GM18499 (cell line): ENCODE measurements around the gene SGCD.

Source experiments
- ATAC-seq: cut with Tn5 transposase; IDR thresholded peaks from one replicate; pipeline ENCODE4 v1.9.1; 2021; ENCODE audit warnings: moderate number of reproducible peaks; ENCODE audit not compliant: insufficient read depth, unreplicated experiment

Gene SGCD

GRCh38 chr5:156359476-156359875, 32.5 kb downstream of the SGCD start:
- ATAC-seq = no peak

DNA sequence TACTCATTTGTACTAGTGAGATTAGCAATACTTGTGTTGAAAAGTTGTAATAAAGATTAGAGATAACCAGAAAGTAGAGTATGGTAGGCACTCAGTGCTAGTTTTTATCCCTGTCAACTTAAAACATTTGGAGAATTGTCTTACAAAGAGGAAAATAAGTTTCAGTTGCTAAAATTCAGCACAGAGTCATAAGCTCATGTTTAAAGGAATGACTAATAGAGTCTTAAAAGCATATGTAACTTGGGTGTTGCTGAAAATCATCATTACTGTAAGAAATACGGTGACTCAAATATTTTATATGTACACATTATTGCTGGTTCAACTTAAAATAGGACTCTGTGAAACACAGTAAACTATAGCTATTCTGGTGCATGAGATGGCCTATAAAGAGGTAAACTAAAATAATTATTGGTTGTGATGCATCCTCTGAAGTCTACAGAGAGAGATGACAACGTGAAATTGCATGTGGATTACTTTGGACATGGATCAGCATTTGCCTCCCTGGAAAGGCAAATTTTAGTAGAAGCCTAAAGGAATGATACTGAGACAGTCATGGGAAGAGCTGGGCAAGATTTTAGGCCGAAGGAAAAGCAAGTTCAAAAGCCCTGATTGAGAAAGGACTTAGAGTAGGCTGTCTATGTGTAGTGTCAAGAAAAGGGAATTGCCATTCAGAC, 34.6 kb downstream of the SGCD start:
- no peak for ATAC-seq

- no peak for ATAC-seq
Observed at GRCh38 chr5:156363861-156364260, 36.9 kb downstream of the SGCD start.

DNA sequence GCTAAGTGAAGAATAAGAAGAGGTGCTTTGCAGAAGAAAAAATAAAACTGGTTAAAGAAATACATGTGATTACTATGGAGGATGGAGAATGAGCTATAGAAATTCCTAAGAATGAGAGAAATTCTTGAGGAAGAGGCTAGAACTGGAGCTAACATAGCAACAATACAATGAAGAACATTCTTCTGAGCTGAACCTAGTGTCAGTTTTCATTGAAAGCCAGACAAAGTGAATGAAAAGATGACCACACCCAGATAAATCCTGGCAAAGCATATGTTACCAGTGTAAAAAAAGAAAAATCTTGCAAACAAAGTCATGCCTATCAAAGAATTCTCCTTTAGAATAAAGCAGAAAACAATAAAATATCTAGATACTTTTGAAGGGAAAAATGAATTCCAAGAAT, 39.6 kb downstream of the SGCD start:
- no peak for ATAC-seq

GRCh38 chr5:156367597-156367996, 40.6 kb downstream of the SGCD start:
- no peak for ATAC-seq

- no peak for ATAC-seq
Observed at GRCh38 chr5:156375895-156376495, 49.0 kb downstream of the SGCD start.

- ATAC-seq = no peak
Observed at GRCh38 chr5:156376751-156377150, 49.8 kb downstream of the SGCD start.

DNA sequence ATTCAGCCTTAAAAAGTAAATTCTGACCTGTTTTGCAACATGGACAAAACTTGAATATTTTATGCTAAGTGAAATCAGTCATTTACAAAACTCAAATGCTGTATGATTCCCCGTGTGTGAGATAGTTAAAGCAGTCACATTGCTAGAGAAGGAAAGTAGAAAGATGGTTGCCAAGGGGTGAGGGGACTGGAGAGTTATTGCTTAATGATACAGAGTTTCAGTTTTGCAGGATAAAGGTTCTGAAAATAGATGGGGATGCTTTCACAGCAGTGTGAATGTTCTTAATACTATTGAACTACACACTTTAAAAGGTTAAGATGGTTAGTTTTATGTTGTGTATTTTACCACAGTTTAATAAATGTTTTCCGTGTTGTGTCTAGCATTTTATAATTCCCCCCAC, 51.2 kb downstream of the SGCD start:
- ATAC-seq = no peak

GRCh38 chr5:156379206-156379605, 52.2 kb downstream of the SGCD start:
- ATAC-seq = no peak

- no peak for ATAC-seq
Observed at GRCh38 chr5:156380848-156381247, 53.9 kb downstream of the SGCD start.

- ATAC-seq = no peak
Observed at GRCh38 chr5:156383510-156384265, 56.7 kb downstream of the SGCD start.

DNA sequence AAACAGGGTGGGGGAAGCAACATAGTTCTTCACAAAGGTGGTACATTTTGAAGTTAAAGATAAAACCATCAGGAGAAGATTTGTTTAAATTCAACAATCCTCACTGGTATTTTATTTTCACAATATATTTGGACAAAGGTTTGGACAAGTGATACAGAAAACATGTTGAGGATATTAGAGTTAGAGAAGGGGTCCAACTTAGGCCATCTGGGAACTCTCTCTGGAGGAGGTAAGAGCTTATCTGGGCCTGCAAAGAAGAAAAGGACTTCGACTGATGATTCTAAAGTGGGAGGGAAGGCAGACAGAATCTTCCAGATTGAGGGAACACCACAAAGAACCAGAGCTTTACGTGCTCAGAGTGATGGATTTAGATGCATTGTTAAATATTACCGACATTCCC, 58.5 kb downstream of the SGCD start:
- ATAC-seq = no peak

GRCh38 chr5:156386976-156387375, 60.0 kb downstream of the SGCD start:
- no peak for ATAC-seq

- no peak for ATAC-seq
Observed at GRCh38 chr5:156387391-156387790, 60.4 kb downstream of the SGCD start.

DNA sequence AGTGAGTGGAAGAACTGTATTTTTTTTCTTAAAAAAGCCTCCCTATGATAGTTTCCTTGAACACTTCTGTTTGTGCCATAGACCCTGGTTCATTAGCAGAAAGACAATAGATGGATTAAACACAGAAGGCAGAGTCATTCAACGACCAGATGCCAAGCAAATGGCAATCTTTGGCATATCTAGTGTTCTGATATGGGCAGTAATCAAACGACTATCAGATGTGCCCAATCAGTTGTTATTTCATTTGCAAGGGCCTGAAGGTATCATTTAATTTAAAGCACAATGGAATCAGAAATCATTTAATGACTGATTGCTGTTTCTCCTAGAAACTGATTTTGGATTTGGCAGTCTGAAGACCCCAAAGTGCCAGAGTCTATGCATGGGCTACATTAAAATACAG, 61.3 kb downstream of the SGCD start:
- ATAC-seq = no peak

GRCh38 chr5:156391139-156391538, 64.2 kb downstream of the SGCD start:
- ATAC-seq = no peak

DNA sequence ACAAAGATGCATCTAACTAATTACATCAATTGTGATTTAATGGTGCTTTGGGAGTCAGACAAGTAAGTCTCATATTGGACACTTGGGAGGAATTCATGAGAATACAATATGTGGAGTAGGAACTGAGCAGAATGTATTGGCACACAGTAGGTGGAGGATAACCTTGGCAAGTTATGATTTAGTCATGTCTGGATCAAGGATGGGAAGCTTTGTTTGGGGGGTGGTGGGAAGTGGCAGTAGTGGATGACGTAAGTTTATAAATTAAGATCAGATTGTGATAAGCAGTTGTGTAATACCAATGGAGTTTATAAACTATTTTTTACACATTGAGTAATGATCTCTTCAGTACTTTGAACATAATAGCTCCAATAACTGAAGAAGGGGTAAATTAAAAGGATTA, 67.0 kb downstream of the SGCD start:
- ATAC-seq = no peak

DNA sequence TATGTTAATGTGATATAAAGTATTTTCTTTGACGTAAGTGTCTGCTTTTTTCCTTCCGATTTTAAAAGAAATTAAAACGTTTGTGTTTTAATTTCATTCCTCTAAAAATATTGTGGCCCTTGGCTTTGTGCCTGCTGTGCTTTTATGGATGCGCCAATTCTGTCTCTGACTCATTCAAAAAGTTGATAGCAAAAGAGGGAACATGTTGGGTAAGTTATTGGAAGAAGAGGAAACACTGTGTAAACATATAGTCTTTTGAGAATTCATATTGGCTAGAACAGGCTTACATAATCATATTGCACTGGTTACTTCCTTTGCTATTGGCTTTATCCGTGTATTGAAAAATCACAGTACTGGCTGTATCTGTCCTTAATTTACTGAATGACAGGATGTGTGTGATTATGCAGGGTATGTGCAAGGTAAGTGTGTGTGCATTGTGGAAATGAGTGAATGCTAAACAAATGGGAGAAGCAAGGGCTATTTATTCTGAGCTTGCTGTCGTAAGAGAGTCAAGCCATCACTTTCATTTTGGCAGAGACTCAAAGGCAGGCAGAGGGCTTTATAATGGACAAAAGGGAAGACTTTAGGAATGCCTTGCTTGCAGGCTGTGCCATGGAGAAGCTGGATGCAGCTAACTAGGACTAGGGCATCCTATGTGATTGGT, 67.8 kb downstream of the SGCD start:
- no peak for ATAC-seq

- ATAC-seq = no peak
Observed at GRCh38 chr5:156395306-156395675, 68.3 kb downstream of the SGCD start.

DNA sequence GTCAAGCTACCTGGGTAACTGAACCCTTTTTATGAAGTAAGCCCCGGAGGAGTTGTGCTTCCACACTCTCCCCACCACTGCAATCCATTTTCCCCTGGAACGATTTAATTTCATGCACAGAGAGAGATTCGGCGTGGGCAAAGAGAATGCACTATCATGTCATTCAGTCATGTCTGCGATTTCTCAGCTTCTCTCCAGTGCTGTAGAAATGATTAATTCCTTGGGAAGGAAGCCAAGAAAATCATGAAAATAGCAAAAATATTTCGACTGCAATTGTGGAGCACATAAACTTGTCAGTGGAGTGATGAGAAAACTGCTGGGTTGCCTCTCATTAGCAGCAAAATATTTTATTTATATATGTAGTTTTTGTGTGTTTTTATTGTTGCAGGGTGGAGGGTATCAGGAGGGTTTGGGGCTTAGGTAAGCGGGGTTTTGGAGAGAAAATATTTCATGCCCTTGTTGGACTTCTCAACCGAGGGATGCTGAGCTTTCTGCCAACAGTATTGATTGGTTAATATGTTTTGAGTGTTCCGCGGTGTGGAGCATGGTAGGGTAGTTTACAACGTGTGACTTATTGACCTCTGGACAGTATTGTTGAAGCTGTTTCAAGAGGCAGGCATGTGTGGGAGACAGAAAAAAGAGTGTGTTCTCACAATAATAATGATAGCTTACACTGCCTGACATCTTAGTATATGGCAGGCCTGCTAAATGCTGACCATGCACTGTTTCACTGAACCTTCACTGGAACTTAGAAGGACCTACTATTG, 69.3 kb downstream of the SGCD start:
- ATAC-seq = no peak

GRCh38 chr5:156396830-156397081, 69.8 kb downstream of the SGCD start:
- ATAC-seq = no peak
